Sigmoid colon (tissue), 4 donors: ENCODE measurements around the gene SDK1.

Source experiments
- CTCF ChIP-seq, 4 experiments: fragments of 450-650 bp in 3 of 4; fragments of 200-600 bp in 1 of 4; IDR thresholded peaks; one replicate each; pipeline ENCODE4 v1.5.1; 2016 to 2019; ENCODE audit warnings: antibody characterized with exemption in 4 of 4, mild to moderate bottlenecking in 3 of 4, moderate library complexity in 2 of 4
- POLR2AphosphoS5 ChIP-seq, 4 donors: sonication (generic); formaldehyde crosslinking; IDR thresholded peaks; one replicate each; pipeline ENCODE4 v1.6.1; 2017; ENCODE audit warnings: antibody characterized with exemption in 4 of 4

GRCh38 chr7:4136036-4136435 lies 835.0 kb downstream of the SDK1 start:
- TF ChIP-seq CTCF (IDR thresholded peaks at IDR 0.05) (no peak), POLR2AphosphoS5 (IDR thresholded peaks at IDR 0.05) (no peak)
